SH-SY5Y (cell line): ENCODE measurements around the gene STRAP.

Source experiments
- GATA2 ChIP-seq: IDR thresholded peaks from 2 replicates; pipeline ENCODE4 v1.6.1; 2011; ENCODE audit warnings: mild to moderate bottlenecking, low read depth, low read length
- GATA3 ChIP-seq: IDR thresholded peaks from 2 replicates; pipeline ENCODE4 v1.6.1; 2011; ENCODE audit warnings: low read depth, mild to moderate bottlenecking, low read length, moderate library complexity

DNA sequence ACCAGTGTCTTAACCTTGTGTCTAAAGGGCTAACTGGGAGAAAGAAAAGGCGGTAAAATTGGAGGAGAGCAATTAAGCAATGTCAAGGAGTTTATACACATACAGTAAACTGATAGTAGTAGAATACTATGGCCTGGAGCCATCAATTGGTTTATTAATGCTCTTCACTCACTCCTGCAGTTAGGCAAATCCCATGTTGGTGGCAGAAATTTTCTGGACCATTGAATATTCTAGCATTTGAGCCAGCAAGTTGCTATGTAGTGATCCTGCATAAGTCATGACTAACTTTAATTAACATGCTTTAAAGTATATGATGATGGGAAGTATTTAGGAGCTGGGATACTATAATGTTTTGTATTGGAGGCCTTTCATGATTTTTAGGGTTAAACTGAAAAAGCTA lies 14.7 kb downstream of the STRAP start:
- TF ChIP-seq GATA2 (no peak), GATA3 (no peak)
